Cardiac fibroblast (primary cell): ENCODE results near the gene ZNF385D.
A peak's percentile ranks its signal among the peaks of the same experiment; 100 is the strongest.

ENCODE experiments used
- DNase-seq, 2 donors: peaks; one replicate each; pipeline versions ENCODE4 v3.0.0 to v3.0.0-alpha.2; 2010; ENCODE audit warnings: low read depth in 2 of 2
- H3K4me3 ChIP-seq, 2 donors: replicated peaks in 1 of 2; 1 replicate in 1 of 2; 2 replicates in 1 of 2; pipeline ENCODE4 v1.5.1; 2011; ENCODE audit warnings: low read depth in 2 of 2, low read length in 2 of 2, mild to moderate bottlenecking in 2 of 2, moderate library complexity in 1 of 2
- CTCF ChIP-seq: IDR thresholded peaks from one replicate; pipeline ENCODE4 v1.5.1; 2011; ENCODE audit warnings: low read depth, mild to moderate bottlenecking, low read length, inconsistent platforms

ZNF385D gene

GRCh38 chr3:21624524-21624923 is 126.5 kb downstream of the ZNF385D start:
- peak in 1 of 2 donors; percentile 34 for DNase-seq
- TF ChIP-seq CTCF, result no peak
- no peak overlapping the region for H3K4me3 ChIP-seq

- TF ChIP-seq CTCF, result no peak
- peak; percentile 73 to 75 for DNase-seq
- H3K4me3 ChIP-seq, result no peak overlapping the region
Measured at GRCh38 chr3:21621181-21621651, 129.8 kb downstream of the ZNF385D start.

GRCh38 chr3:21620511-21621155 is 130.4 kb downstream of the ZNF385D start:
- TF ChIP-seq CTCF, result no peak
- peak in 1 of 2 donors; percentile 5 for DNase-seq
- no peak overlapping the region for H3K4me3 ChIP-seq

- DNase-seq, result no peak
- H3K4me3 ChIP-seq, result no peak overlapping the region
- no peak for TF ChIP-seq CTCF
Measured at GRCh38 chr3:21618695-21619094, 132.3 kb downstream of the ZNF385D start.

GRCh38 chr3:21613372-21614070 is 137.5 kb downstream of the ZNF385D start:
- no peak for DNase-seq
- no peak overlapping the region for H3K4me3 ChIP-seq
- no peak for TF ChIP-seq CTCF

GRCh38 chr3:21601178-21601577 is 149.8 kb downstream of the ZNF385D start:
- no peak for DNase-seq
- no peak overlapping the region for H3K4me3 ChIP-seq
- TF ChIP-seq CTCF, result no peak
